MCF 10A (cell line): Measurements from ENCODE around the gene PDZD8. TPM values are rescaled to one million over a fixed set of nuclear protein-coding genes. Genes with fewer than 3 reads are reported as not detected.

Source experiments
- BruUV-seq: library from RNA; stranded (reverse); fragments of 400-500 nt; replicated peaks from 2 replicates; lab custom pipeline; 2021; lab: Mats Ljungman, UMichigan
- CTCF ChIA-PET: fragments of 300-600 bp; sonication (Branson Sonifier 250); formaldehyde crosslinking; extraction: SDS; loops from one replicate; lab custom pipeline; 2021; ENCODE audit warnings: antibody characterized with exemption, inconsistent platforms; lab: Yijun Ruan, JAX
- POLR2A ChIA-PET: fragments of 300-600, 350-650 bp; sonication (Branson Sonifier 250); formaldehyde crosslinking; extraction: SDS; loops from one replicate; lab custom pipeline; 2020; ENCODE audit warnings: antibody characterized with exemption, inconsistent platforms; lab: Yijun Ruan, JAX
- DNase-seq: peaks from one replicate; pipeline ENCODE4 v3.0.0-alpha.2; 2018; ENCODE audit not compliant: unreplicated experiment
- H3K27ac Mint-ChIP-seq: one replicate; pipeline ENCODE4 v1.8.0; 2022; ENCODE audit warnings: mild to moderate bottlenecking, low read depth, mixed read lengths; ENCODE audit not compliant: unreplicated experiment
- H3K27me3 Mint-ChIP-seq: one replicate; pipeline ENCODE4 v1.8.0; 2022; ENCODE audit warnings: mixed read lengths; ENCODE audit not compliant: insufficient read depth, unreplicated experiment
- H3K36me3 Mint-ChIP-seq: one replicate; pipeline ENCODE4 v1.8.0; 2022; ENCODE audit warnings: mild to moderate bottlenecking, moderate library complexity, mixed read lengths; ENCODE audit not compliant: insufficient read depth, unreplicated experiment
- H3K4me1 Mint-ChIP-seq: one replicate; pipeline ENCODE4 v1.8.0; 2022; ENCODE audit warnings: mixed read lengths; ENCODE audit not compliant: insufficient read depth, unreplicated experiment
- H3K4me3 Mint-ChIP-seq: one replicate; pipeline ENCODE4 v1.8.0; 2022; ENCODE audit warnings: mild to moderate bottlenecking, moderate library complexity, mixed read lengths; ENCODE audit not compliant: unreplicated experiment
- H3K9me3 Mint-ChIP-seq: one replicate; pipeline ENCODE4 v1.8.0; 2022; ENCODE audit warnings: mixed read lengths; ENCODE audit not compliant: unreplicated experiment
- CTCF ChIP-seq: fragments of 200-600 bp; IDR thresholded peaks from one replicate; pipeline ENCODE4 v1.8.0; 2022; ENCODE audit warnings: antibody characterized with exemption, mild to moderate bottlenecking; ENCODE audit not compliant: unreplicated experiment
- intact Hi-C: fragments of 100-400 bp; cut with micrococcal nuclease; formaldehyde crosslinking; loops from 2 replicates; pipeline ENCODE4 v1.14.1; 2022
- total RNA-seq: library from RNA; stranded (reverse); gene quantifications from 2 replicates; pipeline ENCODE4 v1.2.3, GENCODE V29; 2022

The PDZD8 gene
- total RNA-seq, 1 experiment from 2014 or later, result 43.0 TPM

- H3K4me3 Mint-ChIP-seq, result no peak overlapping the region
- intact Hi-C loops, result no loop called here
- no peak for TF ChIP-seq CTCF
- BruUV-seq, result no TSS peak
- POLR2A ChIA-PET, result interaction anchor here (1.5 kb wide), 1 partner anchor 10 kb away, joined by 3 read pairs; no protein-coding TSS in a partner anchor
- no peak for DNase-seq
- CTCF ChIA-PET, result interaction anchor here (0.7 to 4.6 kb wide), 4 partner anchors 32 to 461 kb away, joined by 3 to 21 read pairs (median 4); no protein-coding TSS in a partner anchor
- H3K27me3 Mint-ChIP-seq, result peaks cover 37% of the 10 kb centered on the region
- no peak overlapping the region for H3K27ac Mint-ChIP-seq
- no peaks in the 10 kb centered on the region for H3K9me3 Mint-ChIP-seq
- H3K36me3 Mint-ChIP-seq, result no peaks in the 10 kb centered on the region
- H3K4me1 Mint-ChIP-seq, result no peaks in the 10 kb centered on the region
Measured at GRCh38 chr10:117248750-117249465, 126.3 kb downstream of the PDZD8 start.

GRCh38 chr10:117246997-117247671 is 128.1 kb downstream of the PDZD8 start:
- no peak for DNase-seq
- no peak overlapping the region for H3K4me3 Mint-ChIP-seq
- ChIA-PET POLR2A (interaction anchor here (1.5 kb wide), 1 partner anchor 12 kb away, joined by 3 read pairs; no protein-coding TSS in a partner anchor), CTCF (interaction anchor here (0.7 kb wide), 1 partner anchor 73 kb away, joined by 3 read pairs; no protein-coding TSS in a partner anchor)
- no peaks in the 10 kb centered on the region for H3K36me3 Mint-ChIP-seq
- no peaks in the 10 kb centered on the region for H3K4me1 Mint-ChIP-seq
- H3K27me3 Mint-ChIP-seq, result peaks cover 51% of the 10 kb centered on the region
- intact Hi-C loops, result no loop called here
- TF ChIP-seq CTCF, result no peak
- BruUV-seq, result no TSS peak
- H3K27ac Mint-ChIP-seq, result no peak overlapping the region
- no peaks in the 10 kb centered on the region for H3K9me3 Mint-ChIP-seq

- CTCF ChIA-PET, result interaction anchor here (0.6 to 1.0 kb wide), 2 partner anchors 25 to 167 kb away, joined by 3 read pairs; no protein-coding TSS in a partner anchor
- intact Hi-C loops, result no loop called here
- no peak for DNase-seq
- no peak for TF ChIP-seq CTCF
- peaks cover 40% of the 10 kb centered on the region for H3K27me3 Mint-ChIP-seq
- no peak overlapping the region for H3K4me3 Mint-ChIP-seq
- H3K36me3 Mint-ChIP-seq, result no peaks in the 10 kb centered on the region
- no peaks in the 10 kb centered on the region for H3K9me3 Mint-ChIP-seq
- POLR2A ChIA-PET, result no interaction called here
- H3K27ac Mint-ChIP-seq, result no peak overlapping the region
- no TSS peak for BruUV-seq
- no peaks in the 10 kb centered on the region for H3K4me1 Mint-ChIP-seq
Measured at GRCh38 chr10:117242463-117242832, 132.8 kb downstream of the PDZD8 start.
